Spinal cord (tissue), 10 donors: ENCODE measurements around the gene USP38. TPM values are rescaled to one million over a fixed set of nuclear protein-coding genes. Genes with fewer than 3 reads are reported as not detected.
A peak's percentile ranks its signal among the peaks of the same experiment; 100 is the strongest.
"Not testable (repeated sequence)": the region's sequence is repeated elsewhere in the genome, so short reads cannot be mapped to it uniquely, and the experiment has no call there.

Experiments used
- DNase-seq, 6 donors: peaks; one replicate each; pipeline versions ENCODE4 v3.0.0 to v3.0.0-alpha.2; 2013 to 2015; ENCODE audit warnings: low spot score in 6 of 6, low read depth in 4 of 6
- H3K27ac ChIP-seq: one replicate; pipeline ENCODE4 v1.5.1; 2013; ENCODE audit warnings: low read depth, low read length, control low read depth
- H3K27me3 ChIP-seq: one replicate; pipeline ENCODE4 v1.6.1; 2013; ENCODE audit warnings: low read length; ENCODE audit not compliant: control insufficient read depth, insufficient read depth
- H3K36me3 ChIP-seq: one replicate; pipeline ENCODE4 v1.6.1; 2013; ENCODE audit warnings: low read length; ENCODE audit not compliant: control insufficient read depth, insufficient read depth
- H3K4me1 ChIP-seq: one replicate; pipeline ENCODE4 v1.6.1; 2013; ENCODE audit warnings: low read length; ENCODE audit not compliant: control insufficient read depth, insufficient read depth
- H3K4me3 ChIP-seq: one replicate; pipeline ENCODE4 v1.5.1; 2013; ENCODE audit warnings: low read depth, low read length, control low read depth
- H3K9me3 ChIP-seq: one replicate; pipeline ENCODE4 v1.6.1; 2013; ENCODE audit warnings: low read length; ENCODE audit not compliant: control insufficient read depth, insufficient read depth
- WGBS: methylation state at CpG from one replicate; pipeline ENCODE4 v1.1.5; 2013; ENCODE audit warnings: missing lambda C conversion rate; ENCODE audit not compliant: insufficient coverage; 5-methylcytosine and 5-hydroxymethylcytosine counted together
- polyA plus RNA-seq, 2 donors: library from polyadenylated mRNA; unstranded; fragments of 120-200 nt; gene quantifications; one replicate each; pipeline ENCODE4 v1.2.1, GENCODE V29; 2013; ENCODE audit not compliant: insufficient read length in 2 of 2
- total RNA-seq, 2 donors: library from RNA; depleted of rRNA in 1 of 2; stranded (reverse); fragments of 120-200 nt in 1 of 2; fragments of >200 nt in 1 of 2; gene quantifications; one replicate each; pipeline versions ENCODE4 v1.2.3 to v1.2.4, GENCODE V29; 2013 to 2014
- donor health status: healthy.

The USP38 gene
- total and polyA plus RNA-seq, 4 donors: 15.1 to 27.9 (median 21.4) TPM

- no peaks in the 10 kb centered on the region for H3K27me3 ChIP-seq
- H3K4me1 ChIP-seq: no peaks in the 10 kb centered on the region
- H3K27ac ChIP-seq: no peak overlapping the region
- H3K4me3 ChIP-seq: no peak overlapping the region
- WGBS: no CpG with 5 or more reads among the region's 3 CpGs
- DNase-seq: no peak
- H3K36me3 ChIP-seq: no peaks in the 10 kb centered on the region
- no peaks in the 10 kb centered on the region for H3K9me3 ChIP-seq
These were observed 67.8 kb downstream of the USP38 start for GRCh38 chr4:143252478-143252877.

- no peaks in the 10 kb centered on the region for H3K9me3 ChIP-seq
- no peaks in the 10 kb centered on the region for H3K4me1 ChIP-seq
- 63% methylated on average over 1 of the region's 2 CpGs for WGBS
- DNase-seq: no peak
- no peaks in the 10 kb centered on the region for H3K27me3 ChIP-seq
- no peak overlapping the region for H3K4me3 ChIP-seq
- H3K27ac ChIP-seq: no peak overlapping the region
- H3K36me3 ChIP-seq: no peaks in the 10 kb centered on the region
These were observed 68.4 kb downstream of the USP38 start for GRCh38 chr4:143253166-143253565.

GRCh38 chr4:143254491-143255226 lies 69.9 kb downstream of the USP38 start:
- Histone ChIP-seq H3K4me3 (no peak overlapping the region), H3K27ac (peak overlapping the region; percentile 38), H3K27me3 (no peaks in the 10 kb centered on the region), H3K36me3 (no peaks in the 10 kb centered on the region), H3K9me3 (no peaks in the 10 kb centered on the region), H3K4me1 (no peaks in the 10 kb centered on the region)
- WGBS: no CpG with 5 or more reads among the region's 5 CpGs
- peak in 1 of 6 donors; percentile 53 for DNase-seq

GRCh38 chr4:143256456-143256855 lies 71.7 kb downstream of the USP38 start:
- Histone ChIP-seq H3K36me3 (no peaks in the 10 kb centered on the region), H3K27ac (no peak overlapping the region), H3K4me3 (no peak overlapping the region), H3K4me1 (no peaks in the 10 kb centered on the region), H3K9me3 (no peaks in the 10 kb centered on the region), H3K27me3 (no peaks in the 10 kb centered on the region)
- no peak for DNase-seq
- 73% methylated on average over 2 of the region's 2 CpGs for WGBS

GRCh38 chr4:143257356-143257755 lies 72.6 kb downstream of the USP38 start:
- H3K9me3 ChIP-seq: no peaks in the 10 kb centered on the region
- no peak for DNase-seq
- no peaks in the 10 kb centered on the region for H3K27me3 ChIP-seq
- H3K4me1 ChIP-seq: no peaks in the 10 kb centered on the region
- no peaks in the 10 kb centered on the region for H3K36me3 ChIP-seq
- H3K4me3 ChIP-seq: no peak overlapping the region
- no peak overlapping the region for H3K27ac ChIP-seq

- WGBS: no CpG with 5 or more reads among the region's 3 CpGs
- H3K27me3 ChIP-seq: no peaks in the 10 kb centered on the region
- no peaks in the 10 kb centered on the region for H3K9me3 ChIP-seq
- H3K36me3 ChIP-seq: no peaks in the 10 kb centered on the region
- H3K4me1 ChIP-seq: no peaks in the 10 kb centered on the region
- H3K4me3 ChIP-seq: no peak overlapping the region
- DNase-seq: no peak
- no peak overlapping the region for H3K27ac ChIP-seq
These were observed 76.0 kb downstream of the USP38 start for GRCh38 chr4:143260750-143261149.

- Histone ChIP-seq H3K4me1 (no peaks in the 10 kb centered on the region), H3K27me3 (no peaks in the 10 kb centered on the region), H3K9me3 (peaks cover 5% of the 10 kb centered on the region), H3K36me3 (no peaks in the 10 kb centered on the region), H3K27ac (no peak overlapping the region), H3K4me3 (no peak overlapping the region)
- WGBS: 0% methylated on average over 1 of the region's 1 CpG
- peak in 1 of 6 donors; percentile 7 for DNase-seq
These were observed 78.1 kb downstream of the USP38 start for GRCh38 chr4:143262838-143263237.

- not testable (repeated sequence) for H3K27me3 ChIP-seq, DNase-seq, H3K36me3 ChIP-seq, H3K9me3 ChIP-seq, H3K4me1 ChIP-seq, H3K27ac ChIP-seq, H3K4me3 ChIP-seq
- 93% methylated on average over 2 of the region's 2 CpGs for WGBS
These were observed 83.0 kb downstream of the USP38 start for GRCh38 chr4:143267690-143268089.

- Histone ChIP-seq H3K27ac (no peak overlapping the region), H3K4me3 (no peak overlapping the region), H3K36me3 (no peaks in the 10 kb centered on the region), H3K9me3 (peaks cover 10% of the 10 kb centered on the region), H3K4me1 (no peaks in the 10 kb centered on the region), H3K27me3 (no peaks in the 10 kb centered on the region)
- DNase-seq: no peak
- WGBS: no CpG with 5 or more reads among the region's 2 CpGs
These were observed 85.6 kb downstream of the USP38 start for GRCh38 chr4:143270256-143270838.
